Activated T-cell treated with anti-CD3 and anti-CD28 coated beads, Interleukin-2, amount 50 U/mL, for 4 hours (primary cell): ENCODE results near the gene COX17. TPM values are rescaled to one million over a fixed set of nuclear protein-coding genes. Genes with fewer than 3 reads are reported as not detected.

Source experiments
- ATAC-seq, 2 donors: fragments of 200-7000 bp; cut with Tn5 transposase; one replicate each; pipeline ENCODE4 v1.10.0; 2021
- DNase-seq: peaks from one replicate; pipeline ENCODE4 v3.0.0-alpha.2; 2020
- H3K27me3 Mint-ChIP-seq: one replicate; pipeline ENCODE4 v1.8.0; 2021; ENCODE audit warnings: low read depth, mixed read lengths
- H3K36me3 Mint-ChIP-seq: one replicate; pipeline ENCODE4 v1.8.0; 2022; ENCODE audit warnings: mixed read lengths; ENCODE audit not compliant: insufficient read depth
- H3K4me1 Mint-ChIP-seq: one replicate; pipeline ENCODE4 v1.8.0; 2021; ENCODE audit warnings: low read depth, mixed read lengths
- H3K4me3 Mint-ChIP-seq: one replicate; pipeline ENCODE4 v1.8.0; 2021; ENCODE audit warnings: mild to moderate bottlenecking, moderate library complexity, mixed read lengths
- H3K9me3 Mint-ChIP-seq: one replicate; pipeline ENCODE4 v1.8.0; 2021; ENCODE audit warnings: mixed read lengths
- total RNA-seq, 3 donors: library from RNA; stranded (reverse); gene quantifications; one replicate each; pipeline ENCODE4 v1.2.1, GENCODE V29; 2021

Gene COX17
- 100 to 1,000 TPM in 2 of 3 donors, 10 to 100 TPM in 1; 94.7 to 118 (median 106) TPM for total RNA-seq

GRCh38 chr3:119676771-119677640 lies at the start of gene COX17:
COX17 (minus strand) TSS chr3:119677406; CDS start chr3:119677310, 96 bp downstream.
- Mint-ChIP-seq H3K9me3 (no peaks in the 10 kb centered on the region), H3K4me3 (peak within 1 kb of the TSS; percentile 94), H3K27me3 (no peaks in the 10 kb centered on the region), H3K36me3 (peaks cover 18% of the 10 kb centered on the region), H3K4me1 (peaks cover 34% of the 10 kb centered on the region)
- DNase-seq (peak; percentile 94), ATAC-seq (peak; percentile 92 to 94)

DNA sequence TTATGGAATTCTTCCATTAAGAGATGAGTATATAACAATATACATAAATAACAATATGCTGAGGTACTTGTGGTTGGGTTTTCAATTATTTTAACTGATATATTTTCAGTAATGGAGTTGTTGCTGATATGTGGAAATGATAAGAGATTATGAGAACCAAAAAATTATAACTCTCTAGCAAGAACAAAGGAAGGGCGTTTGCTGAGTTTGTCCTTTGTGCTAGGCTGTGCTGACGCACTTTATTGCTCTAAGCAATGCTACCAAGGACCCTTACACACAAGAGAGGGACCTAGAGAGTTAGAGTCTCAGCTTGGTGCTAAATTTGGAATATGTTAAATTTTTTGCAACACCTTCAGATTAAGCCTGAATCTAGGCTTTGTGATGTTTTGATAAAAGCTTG lies 49.7 kb upstream of the COX17 start:
- Mint-ChIP-seq H3K4me1 (no peaks in the 10 kb centered on the region), H3K4me3 (no peak overlapping the region), H3K9me3 (no peaks in the 10 kb centered on the region), H3K36me3 (no peaks in the 10 kb centered on the region), H3K27me3 (peaks cover 1% of the 10 kb centered on the region)
- ATAC-seq (no peak), DNase-seq (no peak)

- no peaks in the 10 kb centered on the region for H3K4me1 Mint-ChIP-seq
- no peak overlapping the region for H3K4me3 Mint-ChIP-seq
- H3K9me3 Mint-ChIP-seq: no peaks in the 10 kb centered on the region
- DNase-seq: no peak
- H3K36me3 Mint-ChIP-seq: no peaks in the 10 kb centered on the region
- ATAC-seq: no peak
- H3K27me3 Mint-ChIP-seq: peaks cover 11% of the 10 kb centered on the region
These were observed 45.8 kb upstream of the COX17 start for GRCh38 chr3:119723022-119723421.

- no peaks in the 10 kb centered on the region for H3K4me1 Mint-ChIP-seq
- no peaks in the 10 kb centered on the region for H3K9me3 Mint-ChIP-seq
- ATAC-seq (no peak), DNase-seq (no peak)
- no peak overlapping the region for H3K4me3 Mint-ChIP-seq
- H3K27me3 Mint-ChIP-seq: peaks cover 11% of the 10 kb centered on the region
- H3K36me3 Mint-ChIP-seq: no peaks in the 10 kb centered on the region
These were observed 40.3 kb upstream of the COX17 start for GRCh38 chr3:119717520-119717919.

- Mint-ChIP-seq H3K4me1 (no peaks in the 10 kb centered on the region), H3K9me3 (no peaks in the 10 kb centered on the region), H3K4me3 (no peak overlapping the region), H3K36me3 (no peaks in the 10 kb centered on the region), H3K27me3 (peaks cover 11% of the 10 kb centered on the region)
- ATAC-seq (no peak), DNase-seq (no peak)
These were observed 39.8 kb upstream of the COX17 start for GRCh38 chr3:119716998-119717397.

- Mint-ChIP-seq H3K9me3 (no peaks in the 10 kb centered on the region), H3K4me3 (no peak overlapping the region), H3K4me1 (no peaks in the 10 kb centered on the region), H3K27me3 (peaks cover 2% of the 10 kb centered on the region), H3K36me3 (no peaks in the 10 kb centered on the region)
- ATAC-seq (no peak), DNase-seq (no peak)
These were observed 37.9 kb upstream of the COX17 start for GRCh38 chr3:119715105-119715504.

DNA sequence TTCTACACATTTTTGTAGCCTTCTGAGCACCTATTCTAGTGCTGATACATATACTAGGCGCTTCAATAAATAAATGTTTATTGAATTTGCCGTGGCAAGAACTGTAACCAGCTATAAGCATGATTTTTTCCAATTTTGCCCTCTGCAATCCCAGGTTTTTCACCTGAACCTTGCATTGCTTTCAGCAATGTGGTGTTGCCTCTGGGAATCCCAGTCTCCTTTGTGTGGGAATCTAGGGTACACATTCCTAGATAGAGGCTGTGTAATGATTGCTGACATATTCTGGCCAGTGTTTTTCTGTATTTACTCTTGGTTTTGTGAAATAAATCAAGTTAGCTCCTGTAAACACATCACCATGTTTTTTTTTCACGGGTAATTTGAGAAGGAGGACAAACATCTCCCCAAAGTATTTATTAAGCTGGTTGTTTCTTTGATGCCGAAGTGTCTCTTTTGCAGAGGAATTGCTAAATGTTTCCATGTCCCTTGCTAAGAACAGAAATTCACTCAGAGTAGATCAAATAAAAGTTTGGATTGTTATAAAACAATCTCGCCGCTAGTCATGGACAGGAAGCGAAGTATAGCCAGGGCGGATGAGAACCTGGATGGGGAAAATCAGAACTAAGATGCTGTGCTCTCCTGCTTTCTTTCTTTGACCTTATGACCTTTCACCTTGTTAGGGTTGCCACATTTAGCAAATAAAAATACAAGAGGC lies 26.8 kb upstream of the COX17 start:
- no peak for DNase-seq
- no peaks in the 10 kb centered on the region for H3K36me3 Mint-ChIP-seq
- no peak for ATAC-seq
- peaks cover 6% of the 10 kb centered on the region for H3K9me3 Mint-ChIP-seq
- H3K27me3 Mint-ChIP-seq: no peaks in the 10 kb centered on the region
- H3K4me3 Mint-ChIP-seq: peak overlapping the region; percentile 74
- peaks cover 44% of the 10 kb centered on the region for H3K4me1 Mint-ChIP-seq

DNA sequence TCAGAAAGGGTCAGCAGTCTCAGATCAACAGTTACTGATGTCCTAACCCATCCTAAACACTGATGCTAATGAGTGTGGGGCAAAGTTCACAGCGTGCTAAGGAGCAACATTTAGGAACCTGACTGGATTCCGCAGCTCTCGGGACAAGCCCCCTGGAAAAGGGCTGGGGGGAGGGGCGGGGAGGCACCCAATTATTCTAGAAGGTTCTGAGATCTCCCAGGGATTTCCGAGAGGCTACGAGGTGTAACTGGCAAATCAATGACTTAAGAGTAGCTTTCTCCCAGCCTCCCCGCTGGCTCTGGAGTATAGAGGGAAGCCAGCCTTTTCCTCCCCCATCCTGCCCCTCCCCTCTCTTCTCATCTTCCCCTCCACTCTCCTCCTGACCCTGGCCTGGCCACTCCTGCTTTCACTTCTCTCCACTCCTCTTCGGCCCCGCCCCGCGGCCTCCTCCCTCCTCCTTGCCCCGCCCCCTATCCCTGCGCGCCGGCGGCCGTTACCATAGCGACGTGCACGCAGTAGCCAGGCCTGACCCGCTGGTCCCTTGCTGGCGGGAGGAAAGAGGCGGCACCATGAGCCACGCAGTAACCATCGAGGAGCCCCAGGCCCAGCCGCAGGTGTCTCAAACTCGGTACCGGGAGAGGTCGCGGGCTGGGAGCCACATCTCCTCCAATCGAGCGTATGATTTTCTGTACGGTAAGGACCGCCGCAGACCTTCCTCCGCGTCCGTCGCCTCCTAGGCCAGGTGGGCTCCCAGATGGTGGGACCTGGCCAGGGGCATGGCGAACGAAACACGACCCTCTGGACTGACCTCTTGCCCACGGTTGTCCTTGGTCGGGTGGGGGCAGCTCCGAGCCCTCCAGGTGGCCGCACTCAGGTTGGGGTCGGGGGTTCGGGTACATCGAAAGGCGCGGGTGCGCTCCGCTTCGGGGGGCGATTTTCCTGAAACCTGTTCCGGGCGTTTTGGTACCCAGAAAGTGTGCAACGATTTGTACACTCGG lies 25.6 kb upstream of the COX17 start, which contains the start of gene CFAP91:
Gene CFAP91, plus strand, starts transcription at position 493 of the 998 bp plus-strand sequence. Its CDS starts 77 bp downstream, at position 570.
- ATAC-seq (peak; percentile 77 to 78), DNase-seq (peak; percentile 76)
- Mint-ChIP-seq H3K9me3 (peaks cover 6% of the 10 kb centered on the region), H3K36me3 (no peaks in the 10 kb centered on the region), H3K4me1 (peaks cover 44% of the 10 kb centered on the region), H3K27me3 (no peaks in the 10 kb centered on the region), H3K4me3 (peak within 1 kb of the TSS; percentile 74)

DNA sequence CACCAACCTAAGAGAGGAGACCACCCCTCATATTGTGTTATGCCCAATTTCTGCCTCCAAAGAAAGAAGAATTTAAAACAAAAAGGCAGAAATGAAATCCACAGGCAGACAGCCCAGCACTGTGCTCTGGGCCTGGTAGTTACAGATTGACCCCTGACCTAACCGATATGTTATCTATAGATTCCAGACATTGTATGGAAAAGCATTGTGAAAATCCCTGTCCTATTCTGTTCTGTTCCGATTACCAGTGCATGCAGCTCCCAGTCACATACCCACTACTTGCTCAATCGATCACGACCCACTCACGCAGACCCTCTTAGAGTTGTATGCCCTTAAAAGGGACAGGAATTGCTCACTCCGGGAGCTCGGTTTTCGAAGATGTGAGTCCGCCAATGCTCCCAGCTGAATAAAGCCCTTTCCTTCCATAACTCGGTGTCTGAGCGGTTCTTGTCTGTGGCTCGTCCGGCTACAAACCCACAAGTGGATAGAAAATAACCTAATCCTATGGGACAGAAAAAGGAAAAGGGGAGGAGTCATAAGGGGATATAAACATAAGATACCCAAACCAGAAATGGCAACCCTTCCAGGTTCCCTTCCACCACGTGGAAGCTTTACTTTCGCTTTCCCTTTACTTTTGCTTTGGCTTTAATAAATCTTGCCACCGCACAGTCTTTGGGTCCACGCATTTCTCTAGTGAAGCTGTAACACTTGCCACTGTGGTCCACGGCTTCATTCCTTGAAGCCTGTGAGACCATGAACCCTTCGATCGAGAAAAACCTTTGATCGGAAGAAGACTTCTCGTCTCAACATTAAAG lies 23.9 kb upstream of the COX17 start:
- H3K4me1 Mint-ChIP-seq: peaks cover 44% of the 10 kb centered on the region
- H3K27me3 Mint-ChIP-seq: no peaks in the 10 kb centered on the region
- no peaks in the 10 kb centered on the region for H3K36me3 Mint-ChIP-seq
- H3K4me3 Mint-ChIP-seq: peak overlapping the region; percentile 24
- peak in 1 of 2 donors; percentile 15 for ATAC-seq
- no peak for DNase-seq
- peaks cover 6% of the 10 kb centered on the region for H3K9me3 Mint-ChIP-seq

DNA sequence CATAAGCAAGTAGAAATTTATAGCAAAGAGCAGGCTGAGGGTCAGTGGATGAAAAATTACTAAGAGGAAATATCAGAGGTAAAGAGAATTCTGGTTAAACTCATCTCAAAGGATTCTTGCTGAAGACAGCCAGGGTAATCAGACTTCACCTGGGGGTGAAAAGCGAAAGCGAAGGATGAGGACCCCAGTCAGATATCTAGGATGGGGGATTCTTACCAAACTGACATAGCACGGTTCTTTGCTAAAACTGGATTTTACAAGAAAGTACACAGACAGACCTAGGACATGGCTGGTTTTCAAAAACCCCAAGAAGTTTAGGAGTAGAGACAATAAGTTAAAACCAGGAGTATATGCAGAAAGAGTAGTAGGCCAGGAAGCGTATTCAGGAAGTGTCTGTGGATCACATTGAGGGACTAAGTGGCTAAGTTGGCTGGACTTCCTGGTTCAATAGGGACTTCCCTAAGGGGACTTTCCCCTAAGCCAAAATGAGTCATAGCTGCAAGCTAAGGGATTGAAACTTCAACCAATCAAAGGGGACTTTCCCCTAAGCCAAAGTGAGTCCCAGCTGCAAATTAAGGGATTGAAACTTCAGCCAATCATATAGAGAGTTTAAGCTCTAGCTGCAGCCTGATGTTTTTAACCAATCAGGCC lies 23.2 kb upstream of the COX17 start:
- Mint-ChIP-seq H3K27me3 (no peaks in the 10 kb centered on the region), H3K36me3 (no peaks in the 10 kb centered on the region), H3K4me1 (peaks cover 44% of the 10 kb centered on the region), H3K4me3 (peak overlapping the region; percentile 11), H3K9me3 (peaks cover 6% of the 10 kb centered on the region)
- ATAC-seq: peak; percentile 51 to 68
- DNase-seq: no peak

DNA sequence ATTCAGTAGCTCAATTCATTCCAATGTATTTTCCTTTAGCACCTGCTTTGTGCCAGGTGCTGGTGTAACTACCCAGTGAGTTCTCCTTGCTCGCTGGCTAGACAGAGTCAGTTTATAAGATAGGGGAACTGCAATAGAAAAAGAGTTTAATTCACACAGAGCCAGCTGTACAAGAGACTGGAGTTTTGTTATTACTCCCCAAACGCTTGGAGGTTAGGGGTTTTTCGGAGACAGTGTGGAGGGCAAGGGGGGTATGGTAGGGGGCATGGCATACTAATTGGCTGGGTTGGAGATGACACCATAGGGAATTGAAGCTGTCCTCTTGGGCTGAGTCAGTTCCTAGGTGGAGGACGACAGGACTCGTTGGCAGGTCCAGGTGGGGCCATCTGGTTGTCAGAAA lies 20.2 kb upstream of the COX17 start:
- H3K27me3 Mint-ChIP-seq: no peaks in the 10 kb centered on the region

GRCh38 chr3:119695480-119695879 lies 18.3 kb upstream of the COX17 start:
- Mint-ChIP-seq H3K27me3 (no peaks in the 10 kb centered on the region), H3K36me3 (no peaks in the 10 kb centered on the region), H3K4me1 (peaks cover 13% of the 10 kb centered on the region), H3K9me3 (no peaks in the 10 kb centered on the region), H3K4me3 (no peak overlapping the region)
- DNase-seq (no peak), ATAC-seq (no peak)

More for the DNA sequence above, 20.2 kb upstream of the COX17 start:
- Mint-ChIP-seq H3K4me3 (no peak overlapping the region), H3K9me3 (peaks cover 6% of the 10 kb centered on the region), H3K4me1 (peaks cover 31% of the 10 kb centered on the region), H3K36me3 (no peaks in the 10 kb centered on the region)
- no peak for ATAC-seq
- DNase-seq: no peak
